ENCODE data around the gene TMEM273.

DNA sequence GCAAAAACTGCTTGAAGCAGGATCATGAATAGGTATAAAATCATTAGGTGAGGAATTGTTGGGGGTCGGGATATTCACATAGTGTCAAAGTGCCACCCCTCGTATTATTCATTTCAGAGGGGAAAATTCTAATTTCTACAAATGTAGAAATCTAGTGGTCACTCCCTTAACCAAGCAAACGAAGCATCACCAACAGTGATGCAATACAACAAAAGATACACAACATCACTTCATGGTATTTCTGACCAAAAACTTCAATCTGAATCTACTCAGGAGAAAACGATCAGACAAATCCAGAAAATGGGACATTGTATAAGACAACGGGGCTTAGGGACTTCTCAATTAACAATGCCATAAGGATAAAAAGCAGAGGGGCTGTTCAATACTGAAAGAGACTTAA lies 28.1 kb downstream of the TMEM273 start:
- TF ChIP-seq CTCF (IDR thresholded peaks at IDR 0.05), result no peak
- no peak for TF ChIP-seq POLR2A (IDR thresholded peaks at IDR 0.05)

Data from lower leg skin (tissue), 3 donors.